Measurements from ENCODE around the gene USP34.
"Not testable (repeated sequence)": the region's sequence is repeated elsewhere in the genome, so short reads cannot be mapped to it uniquely, and the experiment has no call there.

- TF ChIP-seq SUZ12 (IDR thresholded peaks at IDR 0.05; ENCODE audit: extremely low read depth, insufficient read depth, insufficient read length); YY1 (IDR thresholded peaks at IDR 0.05; ENCODE audit: insufficient read depth, insufficient read length); ZNF274 (IDR thresholded peaks at IDR 0.05; ENCODE audit: low read depth, low read length): not testable (repeated sequence)
These were observed 23.9 kb downstream of the USP34 start for GRCh38 chr2:61446971-61447370.

Data from NT2/D1 (cell line).